ENCODE data around the gene DYRK3. TPM values are rescaled to one million over a fixed set of nuclear protein-coding genes. Genes with fewer than 3 reads are reported as not detected.

DYRK3 gene
- 5.9 TPM for total RNA-seq

GRCh38 chr1:206635080-206635977 is at the start of gene DYRK3:
DYRK3 (plus strand) TSS chr1:206635536; CDS start chr1:206635704, 168 bp downstream.
- Histone ChIP-seq H3K9me3 (no peaks in the 10 kb centered on the region), H3K4me1 (peaks cover 32% of the 10 kb centered on the region), H3K27me3 (no peaks in the 10 kb centered on the region), H3K4me3 (peak within 1 kb of the TSS; percentile 79 to 91), H3K36me3 (no peaks in the 10 kb centered on the region), H3K27ac (peak within 1 kb of the TSS; percentile 90)
- TF ChIP-seq CTCF (IDR thresholded peaks at IDR 0.05): peak in 1 of 3 experiments; percentile 32
- peak; percentile 87 to 100 for TF ChIP-seq POLR2AphosphoS5 (IDR thresholded peaks at IDR 0.05; ENCODE audit: insufficient read depth in 1 of 2, low read depth in 1 of 2)
- peak in 1 of 2 donors; percentile 11 for TF ChIP-seq POLR2A (IDR thresholded peaks at IDR 0.05)
- intact Hi-C loops (cut with DNase I): loop anchor here (10.0 kb wide), 1 partner anchor 279 kb away; no protein-coding TSS in a partner anchor
- DNase-seq (ENCODE audit: extremely low spot score in 2 of 2): peak in 1 of 2 donors; percentile 96

GRCh38 chr1:206586501-206587445 is 48.6 kb upstream of the DYRK3 start:
- H3K36me3 ChIP-seq: peaks cover 0 to 7% of the 10 kb centered on the region in 2 donors
- peak overlapping the region; percentile 77 for H3K27ac ChIP-seq
- no peaks in the 10 kb centered on the region for H3K9me3 ChIP-seq
- no peak for DNase-seq (ENCODE audit: extremely low spot score in 2 of 2)
- H3K4me1 ChIP-seq: peaks cover 86% of the 10 kb centered on the region
- H3K27me3 ChIP-seq: no peaks in the 10 kb centered on the region
- no peak overlapping the region for H3K4me3 ChIP-seq
- intact Hi-C loops (cut with DNase I): no loop called here
- TF ChIP-seq POLR2A (IDR thresholded peaks at IDR 0.05) (no peak), POLR2AphosphoS5 (IDR thresholded peaks at IDR 0.05; ENCODE audit: insufficient read depth in 1 of 2, low read depth in 1 of 2) (peak in 1 of 2 donors; percentile 45)

- Histone ChIP-seq H3K27ac (peak overlapping the region; percentile 77), H3K4me3 (no peak overlapping the region), H3K4me1 (peaks cover 80% of the 10 kb centered on the region), H3K27me3 (no peaks in the 10 kb centered on the region), H3K36me3 (peaks cover 0 to 18% of the 10 kb centered on the region in 2 donors), H3K9me3 (no peaks in the 10 kb centered on the region)
- intact Hi-C loops (cut with DNase I): no loop called here
- TF ChIP-seq POLR2A (IDR thresholded peaks at IDR 0.05) (no peak), POLR2AphosphoS5 (IDR thresholded peaks at IDR 0.05; ENCODE audit: insufficient read depth in 1 of 2, low read depth in 1 of 2) (no peak), CTCF (IDR thresholded peaks at IDR 0.05) (no peak)
- no peak for DNase-seq (ENCODE audit: extremely low spot score in 2 of 2)
Measured at GRCh38 chr1:206587904-206588303, 47.4 kb upstream of the DYRK3 start.

GRCh38 chr1:206588492-206588891 is 46.8 kb upstream of the DYRK3 start:
- no peak overlapping the region for H3K4me3 ChIP-seq
- TF ChIP-seq CTCF (IDR thresholded peaks at IDR 0.05): no peak
- no peak for TF ChIP-seq POLR2A (IDR thresholded peaks at IDR 0.05)
- no peak for TF ChIP-seq POLR2AphosphoS5 (IDR thresholded peaks at IDR 0.05; ENCODE audit: insufficient read depth in 1 of 2, low read depth in 1 of 2)
- peaks cover 75% of the 10 kb centered on the region for H3K4me1 ChIP-seq
- intact Hi-C loops (cut with DNase I): no loop called here
- peaks cover 0 to 24% of the 10 kb centered on the region in 2 donors for H3K36me3 ChIP-seq
- H3K9me3 ChIP-seq: no peaks in the 10 kb centered on the region
- DNase-seq (ENCODE audit: extremely low spot score in 2 of 2): no peak
- no peaks in the 10 kb centered on the region for H3K27me3 ChIP-seq
- peak overlapping the region; percentile 77 for H3K27ac ChIP-seq

GRCh38 chr1:206589206-206589605 is 46.1 kb upstream of the DYRK3 start:
- H3K4me1 ChIP-seq: peaks cover 67% of the 10 kb centered on the region
- H3K9me3 ChIP-seq: no peaks in the 10 kb centered on the region
- H3K4me3 ChIP-seq: no peak overlapping the region
- peak overlapping the region; percentile 77 for H3K27ac ChIP-seq
- no peaks in the 10 kb centered on the region for H3K27me3 ChIP-seq
- TF ChIP-seq POLR2AphosphoS5 (IDR thresholded peaks at IDR 0.05; ENCODE audit: insufficient read depth in 1 of 2, low read depth in 1 of 2): peak; percentile 16 to 62
- TF ChIP-seq CTCF (IDR thresholded peaks at IDR 0.05): no peak
- intact Hi-C loops (cut with DNase I): no loop called here
- peaks cover 0 to 29% of the 10 kb centered on the region in 2 donors for H3K36me3 ChIP-seq
- DNase-seq (ENCODE audit: extremely low spot score in 2 of 2): no peak

Measured in vagina (tissue), 2 donors.